Renal pelvis (tissue), 12 donors: ENCODE results near the gene ADGRE3. TPM values are rescaled to one million over a fixed set of nuclear protein-coding genes. Genes with fewer than 3 reads are reported as not detected.
A peak's percentile ranks its signal among the peaks of the same experiment; 100 is the strongest.

Source experiments
- DNase-seq: peaks from one replicate; pipeline ENCODE4 v3.0.0-alpha.2; 2013
- long read RNA-seq, 16 experiments: transcript quantifications; one replicate each; lab custom pipeline, GENCODE V29; 2026
- polyA plus RNA-seq, 3 donors: library from polyadenylated mRNA; unstranded; fragments of 120-200 nt; gene quantifications; one replicate each; pipeline ENCODE4 v1.2.1, GENCODE V29; 2013; ENCODE audit not compliant: insufficient read length in 3 of 3

ADGRE3 gene, protein sequence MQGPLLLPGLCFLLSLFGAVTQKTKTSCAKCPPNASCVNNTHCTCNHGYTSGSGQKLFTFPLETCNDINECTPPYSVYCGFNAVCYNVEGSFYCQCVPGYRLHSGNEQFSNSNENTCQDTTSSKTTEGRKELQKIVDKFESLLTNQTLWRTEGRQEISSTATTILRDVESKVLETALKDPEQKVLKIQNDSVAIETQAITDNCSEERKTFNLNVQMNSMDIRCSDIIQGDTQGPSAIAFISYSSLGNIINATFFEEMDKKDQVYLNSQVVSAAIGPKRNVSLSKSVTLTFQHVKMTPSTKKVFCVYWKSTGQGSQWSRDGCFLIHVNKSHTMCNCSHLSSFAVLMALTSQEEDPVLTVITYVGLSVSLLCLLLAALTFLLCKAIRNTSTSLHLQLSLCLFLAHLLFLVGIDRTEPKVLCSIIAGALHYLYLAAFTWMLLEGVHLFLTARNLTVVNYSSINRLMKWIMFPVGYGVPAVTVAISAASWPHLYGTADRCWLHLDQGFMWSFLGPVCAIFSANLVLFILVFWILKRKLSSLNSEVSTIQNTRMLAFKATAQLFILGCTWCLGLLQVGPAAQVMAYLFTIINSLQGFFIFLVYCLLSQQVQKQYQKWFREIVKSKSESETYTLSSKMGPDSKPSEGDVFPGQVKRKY
- polyA plus RNA-seq, result under 1 TPM in 1 of 3 donors, not detected in 2; 0.10 TPM
- long read RNA-seq, donor 1, result 0 reads
- long read RNA-seq, donor 2, result 0 reads
- long read RNA-seq, donor 3, result 0 reads
- long read RNA-seq, donor 4, result 0 reads
- long read RNA-seq, donor 5, result 0 reads
- long read RNA-seq, donor 6, result 0 reads
- long read RNA-seq, donor 7, result 0 reads
- long read RNA-seq, donor 8, result 0 reads
- long read RNA-seq, donor 9, result 0 reads
- long read RNA-seq, donor 10, result 0 reads
- long read RNA-seq, donor 11, result 0 reads
- long read RNA-seq, donor 12, result 0 reads
- long read RNA-seq, donor 13, result 0 reads
- long read RNA-seq, donor 14, result 0 reads
- long read RNA-seq, donor 15, result 0 reads
- long read RNA-seq, donor 16, result 0 reads

DNA sequence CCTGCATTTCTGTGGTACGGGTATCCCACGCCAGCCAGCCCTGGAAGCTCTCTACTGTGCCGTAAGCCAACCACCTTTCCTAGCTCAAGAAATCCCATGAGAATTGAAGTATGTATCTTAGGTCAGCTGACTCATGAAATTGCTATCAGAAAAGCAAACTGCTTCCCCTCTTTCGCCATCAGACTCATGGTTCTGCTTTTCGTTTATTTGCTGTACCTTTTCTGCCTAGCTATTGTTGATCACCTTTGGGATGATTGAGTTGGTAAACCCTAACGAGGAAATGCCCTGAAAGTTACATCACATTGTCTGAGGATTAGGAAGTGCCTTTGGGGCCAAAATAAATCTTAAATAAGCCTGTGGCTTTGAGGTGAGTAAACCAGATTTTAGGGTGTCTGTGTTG is at the start of gene ADGRE3:
Gene ADGRE3, minus strand, starts transcription at position 81 of the 400 bp plus-strand sequence. Its CDS starts 74 bp downstream, at position 7.
- DNase-seq, result no peak

DNA sequence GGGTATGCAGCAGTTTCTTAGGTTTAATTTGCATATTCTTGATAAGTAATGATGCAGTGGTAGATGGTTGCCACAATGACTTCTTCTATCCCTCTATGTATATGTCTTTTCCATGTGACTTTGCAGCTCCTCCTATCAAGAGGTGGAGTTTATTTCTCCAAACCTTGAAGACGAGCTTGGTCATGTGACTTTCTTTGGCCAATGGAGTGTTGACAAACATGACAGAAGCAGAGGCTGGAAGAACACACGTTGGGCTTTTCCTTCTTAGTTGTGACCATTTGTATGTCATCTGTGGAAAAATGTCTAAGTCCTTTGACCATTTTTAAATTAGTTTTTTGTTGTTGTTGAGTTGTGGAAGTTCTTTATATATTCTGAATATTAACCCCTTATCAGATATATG is 47.5 kb upstream of the ADGRE3 start:
- no peak for DNase-seq

DNA sequence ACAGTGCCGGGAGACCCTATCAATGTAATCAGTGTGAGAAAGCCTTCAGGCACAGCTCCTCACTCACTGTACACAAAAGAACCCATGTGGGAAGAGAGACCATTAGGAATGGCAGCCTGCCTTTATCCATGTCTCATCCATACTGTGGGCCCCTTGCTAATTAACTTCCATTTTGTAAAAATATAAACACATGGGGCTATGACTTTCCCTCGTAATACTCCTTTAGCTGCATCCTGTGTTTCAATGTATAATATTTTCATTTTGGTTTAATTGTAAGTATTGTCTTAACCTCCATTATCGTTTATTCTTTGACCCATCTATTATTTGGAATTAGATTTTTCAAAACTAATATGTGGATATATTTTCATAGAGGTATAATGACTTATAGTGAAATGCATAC is 44.5 kb upstream of the ADGRE3 start:
- no peak for DNase-seq

DNA sequence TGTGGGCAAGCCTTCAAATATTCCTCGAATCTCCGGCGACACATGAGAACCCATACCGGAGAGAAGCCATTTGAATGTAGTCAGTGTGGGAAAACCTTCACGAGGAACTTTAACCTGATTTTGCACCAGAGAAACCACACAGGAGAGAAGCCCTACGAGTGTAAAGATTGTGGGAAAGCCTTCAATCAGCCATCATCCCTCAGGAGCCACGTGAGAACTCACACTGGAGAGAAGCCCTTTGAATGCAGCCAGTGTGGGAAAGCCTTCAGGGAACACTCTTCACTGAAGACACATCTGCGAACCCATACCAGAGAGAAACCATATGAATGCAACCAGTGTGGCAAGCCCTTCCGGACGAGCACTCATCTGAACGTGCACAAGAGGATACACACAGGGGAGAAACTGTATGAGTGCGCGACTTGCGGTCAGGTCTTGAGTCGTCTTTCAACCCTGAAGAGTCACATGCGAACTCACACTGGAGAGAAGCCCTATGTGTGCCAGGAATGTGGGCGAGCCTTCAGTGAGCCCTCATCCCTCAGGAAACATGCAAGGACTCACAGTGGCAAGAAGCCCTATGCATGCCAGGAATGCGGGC is 44.0 kb upstream of the ADGRE3 start:
- DNase-seq, result no peak

DNA sequence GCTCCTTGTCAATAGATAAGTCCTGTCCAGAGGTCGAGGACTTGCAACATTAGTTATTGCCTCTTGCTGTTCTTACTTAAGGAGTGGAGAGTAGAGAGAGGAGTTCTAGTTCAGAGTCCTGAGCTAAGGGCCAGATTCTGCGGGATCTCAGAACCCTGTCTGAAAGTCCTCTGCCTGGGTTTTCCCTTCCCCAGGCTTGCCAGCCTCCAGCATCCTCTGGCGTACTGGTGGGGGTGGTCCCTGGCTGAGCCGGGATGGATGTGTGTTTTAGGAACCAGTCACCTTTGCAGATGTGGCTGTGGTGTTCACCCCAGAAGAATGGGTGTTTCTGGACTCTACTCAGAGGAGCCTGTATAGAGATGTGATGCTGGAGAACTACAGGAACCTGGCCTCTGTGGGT is 41.2 kb upstream of the ADGRE3 start:
- no peak for DNase-seq

DNA sequence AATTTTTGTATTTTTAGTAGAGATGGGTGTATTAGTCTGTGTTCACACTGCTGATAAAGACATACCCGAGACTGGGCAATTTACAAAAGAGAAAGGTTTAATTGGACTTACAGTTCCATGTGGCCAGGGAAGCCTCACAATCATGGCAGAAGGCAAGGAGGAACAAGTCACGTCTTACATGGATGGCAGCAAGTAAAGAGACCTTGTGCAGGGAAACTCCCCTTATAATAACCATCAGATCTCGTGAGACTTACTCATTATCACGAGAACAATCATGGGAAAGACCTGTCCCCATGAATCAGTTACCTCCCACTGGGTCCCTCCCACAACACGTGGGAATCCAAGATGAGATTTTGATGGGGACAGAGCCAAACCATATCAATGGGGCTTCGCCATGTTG is 29.8 kb upstream of the ADGRE3 start:
- no peak for DNase-seq

DNA sequence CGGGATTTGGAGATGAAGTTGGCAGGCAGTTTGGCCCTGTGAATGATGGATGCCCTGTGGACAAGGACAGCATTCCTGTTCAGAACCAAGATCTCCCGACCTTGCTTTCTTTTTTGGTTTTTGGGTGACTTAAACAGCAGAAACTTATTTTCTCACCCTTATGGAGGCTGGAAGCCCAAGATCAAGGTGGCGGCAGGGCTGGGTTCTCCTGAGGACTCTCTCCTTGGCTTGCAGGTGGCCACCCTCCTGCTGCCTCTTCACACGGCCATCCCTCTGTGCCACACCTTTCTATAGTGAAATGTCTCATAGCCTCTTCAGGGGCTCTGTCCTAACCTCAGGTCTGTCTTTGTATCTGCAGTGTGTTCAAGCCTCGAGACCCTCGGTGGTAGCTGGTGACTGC is 29.2 kb upstream of the ADGRE3 start:
- DNase-seq, result no peak

DNA sequence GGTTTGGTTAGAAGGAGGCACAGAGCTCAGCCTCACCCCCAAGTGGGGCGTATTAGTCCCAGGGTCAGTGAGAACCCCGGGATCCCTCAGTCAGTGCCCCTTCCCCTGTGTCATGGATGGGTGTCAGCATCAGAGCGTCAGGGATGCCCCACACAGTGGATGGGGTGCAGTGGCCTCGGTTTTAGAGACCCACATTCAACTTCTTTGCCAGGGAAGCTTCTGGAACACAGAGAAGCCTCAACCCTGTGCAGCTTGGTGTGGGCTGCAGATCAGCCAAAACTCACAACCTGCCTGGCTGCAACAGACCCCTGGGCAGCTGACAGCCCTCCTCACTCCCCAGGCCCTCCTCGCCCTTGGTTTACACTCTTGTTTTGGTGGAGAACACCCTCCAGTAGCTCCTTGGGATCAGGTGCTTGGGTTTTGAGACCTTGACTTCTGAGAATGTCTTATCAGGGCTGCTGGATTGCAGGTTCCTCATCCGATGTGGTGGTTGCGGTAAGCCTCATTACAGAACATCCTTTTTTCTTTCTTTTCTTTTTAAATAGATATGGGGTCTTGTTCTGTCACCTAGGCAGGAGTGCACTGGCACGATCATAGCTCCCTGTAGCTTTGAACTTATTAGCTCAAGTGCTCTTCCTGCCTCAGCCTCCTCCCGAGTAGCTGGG is 26.2 kb upstream of the ADGRE3 start:
- DNase-seq, result no peak

DNA sequence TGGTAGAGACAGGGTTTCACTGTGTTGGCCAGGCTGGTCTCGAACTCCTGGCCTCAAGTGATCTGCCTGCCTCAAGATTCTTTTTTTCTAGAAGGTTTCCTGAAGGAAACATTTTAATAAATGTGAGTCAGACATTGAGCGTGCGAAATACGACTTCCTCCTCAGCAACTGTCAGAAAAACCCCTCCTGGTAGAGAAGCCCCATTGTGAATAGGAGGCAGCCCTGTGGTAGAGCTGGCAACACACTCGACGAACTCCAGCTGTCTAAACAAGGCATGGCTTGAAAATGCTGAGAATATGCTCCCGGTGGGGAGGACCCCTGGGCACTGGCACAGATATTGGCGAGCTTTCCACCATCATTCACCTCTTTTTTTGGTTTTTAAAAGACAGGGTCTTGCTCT is 25.0 kb upstream of the ADGRE3 start:
- DNase-seq, result no peak

DNA sequence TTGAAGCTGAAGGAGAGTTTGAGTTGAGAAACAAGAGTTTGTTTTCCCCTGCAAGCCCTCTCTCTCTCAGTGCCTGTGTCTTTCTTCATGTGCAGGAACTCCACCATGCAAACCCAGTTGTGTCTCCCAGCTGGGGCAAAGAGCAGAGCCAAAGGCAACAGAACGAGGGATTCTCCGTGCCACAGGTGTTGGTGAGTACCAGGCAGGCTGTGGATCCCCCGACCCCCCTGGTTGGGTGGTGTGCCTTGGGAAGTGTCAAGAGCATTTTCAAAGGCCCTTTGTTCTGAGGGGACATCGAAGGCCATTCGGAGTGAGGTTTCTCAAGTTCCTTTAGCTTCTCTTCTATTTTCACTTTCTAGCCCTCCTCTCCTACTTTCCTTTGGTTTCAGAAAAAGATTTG is 20.8 kb upstream of the ADGRE3 start:
- no peak for DNase-seq

DNA sequence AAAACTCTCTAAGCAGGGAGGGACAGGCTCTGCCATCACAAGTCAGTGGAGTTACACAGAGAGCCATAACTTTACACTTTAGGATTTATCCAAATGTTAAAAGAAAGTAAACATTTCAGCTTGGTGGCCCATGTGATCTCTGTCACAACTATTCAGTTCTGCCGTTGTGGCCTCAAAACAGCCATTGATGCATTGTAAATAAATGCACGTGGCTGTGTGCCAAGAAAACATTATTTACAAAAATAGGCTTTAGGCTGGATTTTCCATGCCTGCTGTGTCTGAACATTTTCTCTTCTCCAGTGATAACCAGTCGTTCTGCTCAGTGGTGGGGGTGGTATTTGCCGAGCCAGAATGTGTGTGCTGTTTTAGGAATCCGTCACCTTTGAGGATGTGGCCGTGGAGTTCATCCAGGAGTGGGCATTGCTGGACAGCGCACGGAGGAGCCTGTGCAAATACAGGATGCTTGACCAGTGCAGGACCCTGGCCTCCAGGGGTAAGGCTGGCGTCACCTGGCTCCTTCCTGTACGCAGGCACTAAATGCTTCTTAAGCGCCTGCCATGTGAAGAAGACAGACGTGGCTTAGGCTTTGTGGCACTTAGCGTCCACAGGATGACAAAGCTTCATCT is 20.1 kb upstream of the ADGRE3 start:
- no peak for DNase-seq

DNA sequence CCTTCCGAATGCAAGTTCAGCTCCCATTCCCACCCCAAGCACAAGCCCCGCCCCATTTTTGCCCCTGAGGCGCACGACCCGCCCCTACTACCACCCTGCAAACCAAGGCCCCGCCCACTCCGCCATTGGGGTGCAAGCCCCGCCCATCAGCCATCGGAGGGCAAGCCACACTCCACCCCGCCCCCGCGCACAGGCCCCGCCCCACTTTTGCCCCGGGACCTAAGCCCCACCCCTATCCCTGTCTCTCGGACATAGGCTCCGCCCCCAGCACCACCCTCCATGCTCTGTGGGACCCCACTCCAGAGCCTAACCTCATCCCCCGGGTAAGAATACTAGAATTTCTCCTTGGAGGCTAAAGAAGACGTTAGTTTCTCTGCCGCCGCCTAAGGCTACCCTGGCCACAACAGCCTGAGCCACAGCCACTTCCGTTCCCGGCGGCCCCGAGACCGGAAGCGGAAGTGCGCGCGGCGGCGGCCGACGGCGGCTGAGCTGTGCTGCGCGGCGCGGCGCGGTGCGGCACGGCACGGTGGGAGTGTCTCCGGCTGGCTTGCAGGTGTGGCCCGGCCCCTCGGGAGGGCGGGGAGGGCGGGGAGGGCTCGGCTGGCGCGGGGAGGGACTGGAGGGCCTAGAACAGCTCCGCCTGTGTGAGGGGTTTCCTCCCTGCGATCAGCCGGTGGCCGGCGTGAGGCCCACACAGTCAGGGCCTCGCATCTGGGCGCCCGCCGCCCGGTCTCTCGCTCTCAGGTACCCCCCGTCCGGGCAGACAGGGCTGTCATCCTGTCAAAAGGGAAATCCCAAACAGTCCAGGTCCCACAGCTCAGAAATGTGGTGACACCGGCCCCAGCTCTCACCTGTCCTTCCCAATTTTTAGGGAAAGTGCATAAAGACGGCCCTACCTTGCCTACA is 15.2 kb upstream of the ADGRE3 start, which contains the start of gene ZNF333:
Gene ZNF333, plus strand, starts transcription at position 451 of the 906 bp plus-strand sequence. CDS start 3,444 bp downstream, outside the sequence.
- peak; percentile 87 for DNase-seq

DNA sequence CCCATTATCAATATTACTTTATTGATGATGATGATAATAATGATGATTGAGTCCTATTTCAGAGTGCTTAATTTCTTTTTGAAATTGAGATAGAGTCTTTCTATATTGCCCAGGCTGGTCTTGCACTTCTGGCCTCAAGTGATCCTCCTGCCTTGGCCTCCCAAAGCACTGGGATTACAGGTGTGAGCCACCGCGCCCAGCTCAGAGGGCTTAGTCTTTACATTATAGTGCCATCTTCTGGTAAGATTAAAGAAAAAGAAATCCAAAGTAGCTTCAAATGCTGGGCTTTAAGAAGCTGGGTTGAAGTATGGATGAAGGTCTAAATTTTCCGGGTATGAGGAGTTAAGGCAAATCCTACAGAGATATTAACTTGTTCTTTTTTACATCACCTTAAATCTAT is 11.8 kb upstream of the ADGRE3 start:
- no peak for DNase-seq

DNA sequence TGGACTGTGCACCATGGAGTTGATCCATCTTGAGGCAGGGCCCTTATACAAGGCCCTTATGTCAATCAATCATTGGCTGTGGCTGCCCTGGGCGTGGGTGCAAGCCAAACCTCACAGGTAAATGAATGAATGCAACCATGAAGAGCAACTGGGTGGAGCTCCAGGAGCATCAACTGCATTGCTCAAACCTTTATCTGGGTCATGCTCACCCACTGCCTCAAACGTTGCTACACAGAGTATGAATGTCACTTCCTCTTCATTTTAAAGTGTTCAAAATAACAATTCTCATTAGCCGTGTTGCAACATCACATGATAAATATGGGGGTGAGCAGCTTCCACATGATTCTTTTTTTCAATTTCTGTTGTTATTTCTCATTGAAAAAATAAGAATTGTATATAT is 8.8 kb upstream of the ADGRE3 start:
- DNase-seq, result no peak

DNA sequence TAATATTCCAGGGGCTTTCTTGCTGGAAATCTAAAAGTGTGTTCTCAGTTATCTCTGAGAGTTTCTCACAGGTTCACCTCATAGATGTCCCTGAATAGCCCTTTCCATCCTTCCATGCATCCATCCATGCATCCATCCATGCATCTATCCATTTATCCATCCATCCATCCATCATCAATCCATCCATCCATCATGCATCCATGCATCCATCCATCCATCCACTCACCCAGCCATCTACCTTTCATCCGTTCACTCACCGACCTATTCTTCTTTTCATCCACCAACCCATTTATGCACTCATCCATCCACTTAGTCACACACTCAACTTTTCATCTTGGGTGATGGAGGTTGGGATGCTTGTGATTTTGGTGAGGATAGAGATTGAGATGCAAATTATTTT is 7.4 kb upstream of the ADGRE3 start:
- no peak for DNase-seq

DNA sequence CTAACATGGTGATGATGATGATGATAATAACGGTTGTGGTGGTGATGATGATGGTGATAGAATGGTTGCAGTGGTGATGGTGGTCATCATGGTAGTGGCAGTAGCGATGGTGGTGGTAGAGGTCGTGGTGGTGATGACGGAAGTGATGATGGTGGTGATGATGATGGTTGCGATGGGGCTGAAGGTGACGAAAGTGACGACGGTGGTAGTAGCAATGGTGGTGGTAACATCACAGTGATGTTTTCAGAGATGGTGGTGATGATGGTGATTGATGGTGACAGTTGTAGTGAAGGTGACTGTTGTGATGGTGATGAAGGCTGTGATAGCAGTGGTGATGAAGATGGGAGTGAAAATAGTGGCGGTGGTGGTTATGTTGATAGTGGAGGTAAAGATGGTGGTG is 3.6 kb upstream of the ADGRE3 start:
- no peak for DNase-seq

DNA sequence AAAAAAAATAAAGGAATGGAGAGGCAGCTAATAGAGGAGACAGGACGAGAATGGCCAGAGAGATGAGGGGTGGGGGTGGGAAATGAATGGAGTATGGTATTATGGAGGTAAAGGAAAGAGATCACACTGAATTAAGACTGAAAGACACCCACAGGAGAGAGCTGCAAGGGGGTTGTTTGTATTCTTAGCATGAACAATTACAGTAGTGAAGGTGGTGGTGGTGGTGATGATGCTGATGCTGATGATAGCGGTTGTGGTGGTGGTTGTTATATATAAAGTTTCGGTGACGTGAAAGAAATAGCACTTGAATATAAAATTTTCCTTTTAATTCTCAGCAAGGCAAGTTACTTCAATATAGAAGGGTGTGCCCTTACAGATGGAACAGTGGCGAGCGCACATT is 2.8 kb upstream of the ADGRE3 start:
- DNase-seq, result no peak

DNA sequence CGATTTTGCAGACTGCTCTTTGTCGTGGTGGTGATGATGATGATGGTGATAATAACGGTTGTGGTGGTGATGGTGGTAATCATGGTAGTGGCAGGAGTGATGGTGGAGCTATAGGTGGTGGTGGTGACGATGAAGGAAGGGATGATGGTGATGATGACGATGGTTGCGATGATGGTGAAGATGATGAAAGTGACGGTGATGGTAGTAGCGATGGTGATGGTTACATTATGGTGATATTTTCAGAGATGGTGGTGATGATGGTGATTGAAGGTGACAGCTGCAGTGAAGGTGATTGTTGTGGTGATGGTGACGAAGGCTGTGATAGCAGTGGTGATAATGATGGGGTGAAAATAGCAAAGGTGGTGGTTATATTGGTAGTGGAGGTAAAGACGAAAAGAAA is 2.1 kb upstream of the ADGRE3 start:
- DNase-seq, result no peak

DNA sequence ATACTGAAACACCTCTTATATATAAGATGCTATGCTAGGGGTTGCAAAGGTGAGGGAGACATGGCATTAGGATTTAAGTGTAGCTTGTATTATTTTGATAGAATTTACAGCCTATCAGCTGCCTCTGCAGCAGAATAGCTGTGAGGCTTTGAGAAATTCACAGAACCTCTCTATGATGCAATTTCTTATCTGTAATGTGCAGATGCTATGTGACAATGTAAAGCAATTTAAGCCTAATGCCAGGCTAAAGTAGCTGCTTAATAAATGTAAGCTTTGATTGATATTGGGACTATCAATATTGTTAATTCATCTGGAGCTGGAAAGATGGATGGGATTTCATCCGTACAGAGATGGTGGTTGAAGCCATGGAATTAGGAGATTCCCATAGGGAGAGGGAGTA is 1.6 kb downstream of the ADGRE3 start:
- no peak for DNase-seq

DNA sequence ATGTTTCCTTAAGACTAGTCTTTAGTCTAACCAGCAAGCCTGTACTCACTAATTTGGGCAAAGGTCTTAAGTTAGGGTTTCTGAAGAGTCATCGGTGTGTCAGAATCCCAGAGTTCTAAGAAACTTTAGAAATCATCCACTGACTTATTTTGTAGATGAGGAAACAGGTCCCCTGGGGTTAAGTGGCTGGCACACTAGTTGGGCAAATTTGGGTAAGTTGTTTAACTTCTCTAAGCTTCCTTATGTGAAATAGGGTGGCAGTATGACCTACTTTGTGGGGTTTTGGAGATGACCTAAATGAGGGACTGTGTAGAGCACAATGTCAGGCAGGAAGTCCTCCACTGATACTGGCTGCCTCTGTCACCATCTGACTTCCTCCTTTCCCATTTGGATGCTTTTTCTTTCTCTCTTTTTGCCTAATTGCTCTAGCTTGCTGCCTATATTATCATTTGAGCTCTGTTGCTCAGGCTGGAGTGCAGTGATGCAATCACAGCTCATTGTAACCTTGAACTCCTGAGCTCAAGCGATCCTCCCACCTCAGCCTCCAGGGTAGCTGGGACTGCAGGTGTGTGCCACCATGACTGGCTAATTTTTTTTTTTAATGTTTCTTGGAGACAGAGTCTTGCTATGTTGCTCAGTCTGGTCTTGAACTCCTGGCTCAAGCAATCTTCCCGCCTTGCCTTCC is 2.3 kb downstream of the ADGRE3 start:
- DNase-seq, result no peak
